CD4-positive, alpha-beta T cell treated with Interleukin-17A for 1 hour (primary cell): Measurements from ENCODE around the gene AFF2.
"Not testable (repeated sequence)": the region's sequence is repeated elsewhere in the genome, so short reads cannot be mapped to it uniquely, and the experiment has no call there.

ENCODE experiments used
- DNase-seq: peaks from one replicate; pipeline ENCODE4 v3.0.0-alpha.2; 2020

The AFF2 gene

DNA sequence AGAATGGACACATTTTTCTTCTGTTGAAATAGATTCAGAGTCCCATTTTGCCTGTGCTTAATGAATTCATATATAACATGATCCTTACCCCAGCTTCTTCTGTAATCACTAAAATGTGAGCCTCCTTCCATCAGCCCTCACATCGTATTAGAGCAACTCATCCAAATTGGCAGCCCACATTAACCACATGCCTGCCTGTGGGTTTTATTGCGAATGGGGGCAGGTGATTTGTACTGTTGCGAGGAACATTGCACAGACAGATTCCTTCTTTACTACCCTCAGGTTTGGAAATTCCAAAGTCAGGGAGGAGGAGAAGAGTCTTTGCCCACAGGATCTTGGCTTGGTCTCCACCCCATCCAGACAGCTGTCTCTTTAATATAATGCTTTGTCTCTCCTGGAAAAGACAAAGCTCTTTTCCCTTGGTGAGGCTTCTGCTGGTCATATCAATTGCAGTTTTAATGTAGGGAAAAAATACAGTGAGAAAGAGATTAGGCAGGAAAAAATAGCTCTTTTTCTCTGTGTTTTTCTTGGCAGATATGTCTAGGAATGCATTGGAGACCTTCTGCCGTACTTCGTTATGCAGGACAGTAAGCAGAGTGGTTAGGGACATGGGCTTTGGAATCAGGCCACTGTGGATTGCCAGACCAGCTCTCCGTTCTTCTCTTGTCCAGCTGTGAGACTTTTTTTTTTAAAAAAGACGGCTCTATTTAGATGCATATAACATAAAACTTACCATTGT is 371.2 kb downstream of the AFF2 start:
- DNase-seq: no peak

DNA sequence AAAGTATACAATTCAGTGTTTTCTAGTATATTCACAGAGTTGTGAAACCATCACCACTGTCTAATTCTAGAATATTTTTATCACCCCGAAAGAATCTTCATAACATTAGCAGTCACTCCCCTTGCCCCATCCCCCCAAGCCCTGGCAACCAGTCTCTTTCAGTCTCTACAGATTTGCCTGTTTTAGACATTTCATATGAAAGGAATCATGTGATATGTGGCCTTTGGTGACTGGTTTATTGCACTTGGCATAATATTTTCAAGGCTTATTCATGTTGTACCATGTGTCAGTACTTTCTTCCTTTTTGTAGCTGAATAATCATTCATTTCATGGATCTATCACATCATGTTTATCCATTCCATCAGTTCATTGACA is 371.7 kb downstream of the AFF2 start:
- no peak for DNase-seq

DNA sequence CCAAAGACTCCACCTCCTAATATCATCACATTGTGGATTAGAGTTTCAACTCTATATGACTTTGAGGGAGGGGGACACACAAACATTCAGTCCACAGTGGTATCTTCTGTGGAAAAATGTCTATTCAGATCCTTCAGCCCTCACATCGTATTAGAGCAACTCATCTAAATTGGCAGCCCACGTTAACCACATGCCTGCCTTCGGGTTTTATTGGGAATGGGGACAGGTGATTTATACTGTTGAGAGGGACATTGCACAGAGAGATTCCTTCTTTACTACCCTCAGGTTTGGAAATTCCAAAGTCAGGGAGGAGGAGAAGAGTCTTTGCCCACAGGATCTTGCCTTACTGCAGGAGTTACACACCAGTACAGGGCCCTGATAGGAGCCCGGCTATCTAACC is 372.5 kb downstream of the AFF2 start:
- no peak for DNase-seq

DNA sequence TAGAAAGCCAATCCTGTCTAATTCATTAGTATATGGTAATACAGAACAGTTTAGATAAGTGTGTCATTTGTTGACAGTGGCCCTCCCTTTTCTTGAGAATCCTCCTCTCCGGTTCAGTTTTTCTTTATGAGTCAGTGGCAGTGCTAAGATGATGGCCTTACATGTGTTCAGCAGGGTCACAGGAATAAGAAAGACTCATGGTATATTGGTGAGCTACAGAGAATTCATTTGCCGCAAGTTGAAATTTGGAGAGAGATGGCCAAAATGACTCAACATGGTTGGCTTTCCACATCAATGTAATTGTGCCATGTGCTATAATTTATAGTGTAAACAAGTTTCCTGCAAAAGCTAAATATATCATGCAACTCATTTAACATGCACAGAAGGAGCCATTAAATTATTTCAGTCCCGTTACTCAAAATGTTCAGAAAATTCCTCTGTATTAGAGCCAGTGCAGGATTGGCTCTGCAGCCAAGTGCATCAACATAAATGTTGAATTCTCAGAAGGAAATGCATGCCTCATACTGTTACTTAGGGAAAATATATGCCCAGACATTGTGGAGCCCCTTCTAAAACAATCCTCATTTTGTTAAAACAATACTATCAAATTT is 374.3 kb downstream of the AFF2 start:
- DNase-seq: no peak

DNA sequence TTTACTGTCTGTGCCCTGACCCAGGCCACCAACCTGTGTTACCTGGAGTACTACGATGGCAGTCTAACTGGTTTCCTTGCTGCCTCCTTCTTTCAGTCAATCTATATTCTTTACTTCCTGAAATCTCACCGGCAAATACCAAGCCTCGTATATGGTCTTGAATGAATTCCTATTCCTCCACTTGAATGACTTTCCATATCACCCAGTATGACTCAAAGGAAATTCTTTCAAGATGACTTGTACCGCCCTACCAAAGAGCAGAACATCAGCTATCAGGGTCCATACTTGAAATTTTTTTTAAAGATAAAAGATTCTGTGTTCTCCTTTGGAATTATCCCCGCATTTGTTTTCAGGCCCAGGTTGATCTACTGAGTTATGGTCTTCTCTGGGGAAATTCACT is 378.0 kb downstream of the AFF2 start:
- DNase-seq: no peak

DNA sequence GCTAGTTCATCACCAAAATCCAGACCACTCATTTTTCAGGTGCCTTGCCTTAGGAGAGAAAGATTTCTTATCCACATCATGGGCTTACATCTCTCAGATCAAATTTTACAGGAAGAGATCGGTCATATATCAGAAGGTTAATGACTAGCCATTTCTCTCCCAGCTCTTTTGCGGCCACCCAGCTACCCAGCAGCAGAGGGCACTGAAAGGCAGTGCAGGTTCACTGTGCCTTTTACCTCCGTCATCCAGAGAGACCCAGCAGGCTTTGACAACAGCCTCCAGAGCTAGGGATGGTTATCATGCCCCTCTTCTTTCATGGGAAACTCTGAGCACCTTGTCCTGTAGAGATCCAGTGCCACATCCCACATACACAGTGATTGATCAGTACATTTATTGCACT is 384.8 kb downstream of the AFF2 start:
- no peak for DNase-seq

DNA sequence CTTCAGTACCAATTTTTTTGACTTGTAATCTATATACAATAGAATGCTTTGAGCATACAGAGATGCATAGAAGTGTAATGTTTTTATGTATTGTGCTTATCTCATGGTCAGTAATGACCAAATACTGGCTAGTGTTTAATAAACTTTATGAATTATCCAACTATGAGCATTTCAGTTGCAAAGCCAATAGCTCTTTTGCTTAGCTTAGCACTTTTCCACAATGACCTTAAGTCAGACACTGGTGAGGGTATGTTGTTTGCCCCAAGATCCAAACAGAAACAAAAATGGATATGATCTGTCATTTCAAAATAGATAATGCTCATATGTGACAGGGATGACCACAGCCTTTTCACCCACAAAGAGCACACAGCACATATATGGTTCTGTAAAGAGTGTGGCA is 393.0 kb downstream of the AFF2 start:
- DNase-seq: no peak

DNA sequence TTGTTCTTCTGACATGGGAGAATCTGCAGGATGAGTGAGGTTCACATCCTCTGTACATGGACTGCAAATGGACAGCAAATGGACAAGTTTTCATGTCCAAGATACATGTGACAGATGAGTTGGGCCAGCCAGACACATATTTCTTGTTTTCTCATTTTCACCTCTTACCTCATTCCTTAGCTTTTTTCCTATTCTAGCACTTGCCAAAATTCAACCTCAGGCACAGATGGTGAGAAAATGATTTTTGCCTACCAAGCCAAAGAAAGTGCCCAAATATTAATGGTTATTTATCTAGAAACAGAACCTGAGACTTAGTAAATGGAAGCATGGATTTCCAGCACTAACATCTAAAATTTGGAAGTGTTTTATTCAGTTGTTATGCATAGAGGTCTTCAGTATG is 402.2 kb downstream of the AFF2 start:
- DNase-seq: no peak

DNA sequence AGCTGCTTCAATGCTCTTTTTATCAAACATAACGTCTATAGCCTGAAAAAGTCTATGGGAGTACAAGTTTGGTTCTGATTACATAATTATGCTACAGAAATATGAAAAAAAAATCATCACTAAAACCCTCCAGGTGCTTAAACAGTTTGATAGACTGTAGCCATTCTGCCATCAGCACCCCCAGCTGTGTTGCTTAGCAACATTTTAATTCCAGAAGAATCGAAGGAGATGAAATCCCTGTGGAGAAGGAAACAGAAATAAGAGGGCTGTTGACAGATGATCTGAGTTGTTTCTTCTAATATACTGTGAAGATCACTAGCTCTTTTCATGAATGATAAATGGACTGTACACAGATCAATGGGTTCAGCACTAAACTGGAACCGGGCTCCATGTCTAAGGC is 402.8 kb downstream of the AFF2 start:
- no peak for DNase-seq

DNA sequence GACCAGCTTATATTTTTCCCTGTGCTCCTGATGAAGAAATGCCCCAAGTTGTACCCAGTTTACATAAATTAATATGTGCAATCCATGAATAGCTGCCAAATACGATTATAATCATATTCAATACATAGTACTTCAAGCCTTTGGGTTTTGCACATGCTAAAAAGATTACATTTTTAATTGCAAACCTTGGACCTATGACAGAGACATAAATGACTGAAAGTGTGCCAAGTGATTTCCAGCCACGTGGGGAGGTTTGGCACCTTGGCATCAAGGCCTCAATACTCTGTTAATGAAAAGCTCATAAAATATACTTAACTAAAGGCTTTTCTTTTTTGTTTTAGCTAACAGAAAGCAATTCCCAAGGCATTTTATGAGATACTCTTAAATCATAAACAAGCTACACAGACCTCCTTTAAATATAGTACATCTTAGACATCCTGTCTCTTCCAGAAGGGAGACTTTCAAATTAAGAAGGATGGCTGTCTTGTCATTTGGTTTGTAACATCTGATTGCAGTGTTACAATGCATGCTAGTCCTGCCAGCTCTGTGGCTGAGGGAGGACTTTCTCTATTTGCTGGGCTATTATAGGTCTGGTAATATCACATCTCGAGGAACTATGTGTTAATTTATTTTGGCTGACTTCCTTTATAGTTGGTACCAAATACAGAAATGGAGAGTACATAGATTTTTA is 404.1 kb downstream of the AFF2 start:
- DNase-seq: no peak

DNA sequence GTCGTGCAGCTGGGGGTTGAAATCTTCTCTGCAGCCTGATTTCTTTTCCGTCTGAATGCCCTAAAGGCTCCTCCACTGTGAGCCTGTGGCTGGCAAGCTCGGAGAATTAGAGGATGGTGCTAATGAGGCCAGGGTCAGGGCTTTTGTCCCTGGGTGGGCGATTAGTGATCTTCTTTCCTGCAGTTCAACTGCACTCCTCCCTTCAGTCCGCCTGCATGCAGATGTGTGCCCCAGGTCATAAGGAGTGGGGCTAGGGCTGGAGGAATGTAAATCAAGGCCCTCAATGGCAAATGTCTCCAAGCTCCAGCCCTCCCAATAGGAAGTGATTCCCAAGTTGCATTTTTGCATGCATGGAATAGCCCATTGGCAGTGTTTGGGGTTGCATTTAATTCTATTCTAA is 405.0 kb downstream of the AFF2 start:
- no peak for DNase-seq

DNA sequence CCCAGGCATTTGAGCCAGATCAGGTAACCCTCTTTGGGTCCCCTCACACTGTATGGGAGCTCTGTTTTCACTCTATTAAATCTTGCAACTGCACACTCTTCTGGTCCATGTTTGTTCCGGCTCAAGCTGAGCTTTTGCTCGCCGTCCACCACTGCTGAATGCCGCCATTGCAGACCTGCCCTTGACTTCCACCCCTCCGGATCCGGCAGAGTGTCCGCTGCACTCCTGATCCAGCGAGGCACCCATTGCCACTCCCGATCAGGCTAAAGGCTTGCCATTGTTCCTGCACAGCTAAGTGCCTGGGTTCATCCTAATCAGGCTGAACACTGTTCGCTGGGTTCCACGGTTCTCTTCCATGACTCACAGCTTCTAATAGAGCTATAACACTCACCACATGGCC is 406.2 kb downstream of the AFF2 start:
- not testable (repeated sequence) for DNase-seq

DNA sequence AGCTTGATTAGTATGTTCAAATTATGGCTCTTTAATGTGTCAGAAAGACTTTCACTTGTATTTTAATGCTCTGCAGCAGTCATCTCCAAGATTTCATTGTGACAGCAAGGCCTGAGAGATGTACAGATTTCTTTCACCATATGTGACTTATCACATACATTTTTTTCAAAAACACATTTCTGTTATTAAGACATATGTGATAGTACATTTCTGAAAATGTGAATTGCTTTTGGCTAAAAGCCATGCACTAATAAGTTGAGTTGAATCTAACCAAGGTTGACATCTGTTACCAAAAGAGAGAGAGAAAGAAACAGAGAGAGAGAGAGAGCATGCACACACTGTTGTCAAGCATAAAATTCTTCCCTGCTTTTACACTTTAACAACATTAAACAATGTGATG is 409.3 kb downstream of the AFF2 start:
- no peak for DNase-seq

DNA sequence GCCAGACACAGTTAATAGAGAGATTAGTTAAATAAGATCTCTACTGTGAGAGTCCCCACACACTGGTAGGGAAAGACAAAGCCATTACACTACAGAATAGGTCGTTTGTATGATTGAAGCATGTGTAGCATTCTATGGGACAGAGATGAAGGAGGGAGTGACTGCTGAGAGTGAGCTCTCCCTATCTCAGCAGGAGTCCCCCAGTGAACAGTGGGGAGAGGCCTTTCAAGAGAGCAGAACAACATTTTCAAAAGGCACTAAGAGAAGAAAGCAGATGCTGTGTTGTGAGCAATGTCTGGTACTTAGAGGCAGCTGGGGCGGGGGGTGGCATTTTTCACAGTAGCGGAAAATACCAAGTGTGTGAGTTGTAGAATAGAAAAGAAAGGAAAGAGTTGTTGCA is 413.6 kb downstream of the AFF2 start:
- DNase-seq: no peak

DNA sequence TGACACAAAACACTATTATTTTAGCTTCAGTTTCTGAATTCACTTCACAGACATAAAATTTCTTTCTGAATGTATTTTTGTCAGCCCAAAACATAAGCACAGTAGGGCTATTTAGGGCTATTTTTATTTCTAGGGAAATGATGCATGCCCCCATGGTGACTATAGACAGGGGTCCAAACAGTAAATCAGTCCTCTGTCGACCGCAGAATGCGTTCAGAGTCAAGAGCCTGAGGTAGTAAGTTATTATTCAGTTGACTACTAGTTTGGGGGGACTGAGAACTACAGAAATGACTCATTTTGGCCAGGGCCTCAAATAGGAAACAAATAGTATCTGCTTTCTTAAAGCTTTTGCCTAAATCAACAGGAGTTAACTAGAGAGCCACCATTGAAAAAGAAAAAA is 414.4 kb downstream of the AFF2 start:
- DNase-seq: no peak

DNA sequence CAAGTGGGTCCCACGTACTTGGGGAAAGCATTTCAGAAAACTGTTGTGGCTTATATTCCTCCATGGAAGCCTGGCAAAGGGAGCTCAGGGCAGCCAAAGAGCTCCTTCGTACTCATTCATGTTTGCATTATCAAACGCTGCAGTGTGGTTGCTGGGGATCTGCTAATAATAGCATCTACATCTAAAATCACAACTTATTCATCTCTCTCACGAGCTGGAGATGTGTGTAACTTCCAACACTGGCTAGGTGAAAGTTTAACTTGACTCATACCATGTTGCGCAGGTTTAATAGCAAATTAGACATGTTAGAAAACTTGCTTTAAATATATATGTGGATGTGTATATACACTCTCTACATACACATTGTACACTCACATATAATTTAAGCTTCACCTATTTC is 415.1 kb downstream of the AFF2 start:
- DNase-seq: no peak

DNA sequence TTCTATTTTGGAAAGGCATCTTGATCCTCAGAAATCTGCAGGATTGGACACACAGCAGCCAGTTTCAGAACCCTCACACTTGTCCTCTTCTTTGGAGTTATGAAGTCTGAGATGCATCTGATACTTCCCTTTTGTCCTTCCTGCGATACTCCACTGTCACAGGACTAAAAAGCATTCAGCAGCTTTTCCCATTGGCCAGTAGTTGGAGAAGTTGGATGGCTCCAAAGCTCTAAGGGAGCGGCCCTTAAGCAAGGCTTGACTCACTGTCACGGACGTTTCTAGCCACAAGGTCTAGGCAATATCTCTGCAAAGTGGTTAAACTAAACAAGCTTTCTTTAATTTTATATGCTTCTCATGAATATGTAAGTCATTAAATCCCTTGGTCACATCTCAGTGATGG is 417.0 kb downstream of the AFF2 start:
- DNase-seq: no peak

DNA sequence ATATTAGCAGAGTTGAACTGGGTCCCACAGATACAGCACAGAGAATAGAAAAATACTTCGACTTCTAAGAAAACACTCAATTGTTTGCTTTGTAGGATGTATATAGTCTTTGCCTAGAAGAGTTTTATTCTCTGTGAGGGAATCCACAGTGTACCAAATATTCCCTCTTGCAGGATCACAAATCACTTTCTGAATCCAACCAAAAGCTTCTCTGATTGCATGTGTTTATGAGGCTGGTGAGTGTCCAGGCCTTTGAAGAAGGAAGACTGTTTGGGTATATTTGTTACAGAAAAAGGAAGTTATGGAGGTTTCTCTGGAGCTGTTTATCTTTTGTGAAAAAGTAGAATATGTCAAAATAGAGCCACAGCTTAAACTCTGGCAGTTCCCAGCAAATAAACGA is 423.2 kb downstream of the AFF2 start:
- DNase-seq: no peak

DNA sequence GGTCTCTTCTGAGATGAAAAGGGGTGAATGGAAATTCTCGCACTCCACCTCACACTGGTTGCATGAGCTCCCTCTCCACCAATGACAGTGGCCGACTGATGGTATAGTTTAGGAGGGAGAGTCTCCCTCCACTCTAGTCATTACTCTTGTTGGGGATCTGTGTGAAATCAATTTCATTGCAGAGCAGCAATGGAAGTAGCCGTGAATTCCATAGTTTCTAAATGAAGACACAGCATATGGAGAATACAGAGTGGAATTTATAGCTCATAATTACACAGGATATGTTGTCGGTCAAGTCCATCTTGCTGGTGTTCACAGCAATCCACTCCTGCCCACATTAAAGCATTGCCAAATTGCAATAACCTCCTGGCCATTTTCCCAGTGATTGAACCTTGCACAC is 426.0 kb downstream of the AFF2 start:
- DNase-seq: no peak

DNA sequence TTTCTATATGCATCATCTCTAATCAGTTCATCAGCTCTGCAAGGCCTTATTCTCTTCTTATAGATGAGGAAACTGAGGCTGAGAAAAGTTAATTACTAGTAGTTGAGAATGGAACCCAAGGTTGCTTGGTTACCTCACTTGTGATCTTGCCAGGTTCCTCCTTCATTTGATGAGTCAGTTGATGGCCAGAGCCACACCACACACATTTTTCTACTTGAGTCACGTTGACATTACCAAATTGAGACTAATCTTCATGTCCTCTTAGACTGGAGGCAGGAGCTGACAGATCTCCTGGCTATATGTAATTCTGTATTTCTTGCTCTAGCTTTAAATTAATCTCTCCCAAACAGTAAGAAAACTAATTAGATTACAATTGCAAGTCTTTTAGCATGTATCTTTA is 428.4 kb downstream of the AFF2 start:
- no peak for DNase-seq

DNA sequence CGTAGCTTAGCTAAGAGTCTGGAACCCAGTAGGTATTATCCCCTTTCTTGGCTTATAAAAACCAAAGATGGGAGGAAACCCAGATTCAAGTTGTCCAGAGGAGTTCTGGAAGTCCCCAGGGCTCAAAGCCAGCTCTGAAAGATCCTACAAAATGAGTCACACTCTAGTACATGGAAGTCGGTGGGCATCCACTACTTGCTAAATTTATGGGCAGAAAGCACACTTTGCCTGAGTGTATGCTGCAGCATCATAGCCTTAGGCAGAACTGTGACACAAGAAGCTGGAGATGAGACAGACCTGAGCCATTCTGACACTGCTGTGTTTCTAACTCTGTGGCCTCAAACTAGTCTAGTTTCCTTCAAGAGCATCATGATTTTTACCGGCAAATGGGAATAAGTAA is 429.3 kb downstream of the AFF2 start:
- no peak for DNase-seq

DNA sequence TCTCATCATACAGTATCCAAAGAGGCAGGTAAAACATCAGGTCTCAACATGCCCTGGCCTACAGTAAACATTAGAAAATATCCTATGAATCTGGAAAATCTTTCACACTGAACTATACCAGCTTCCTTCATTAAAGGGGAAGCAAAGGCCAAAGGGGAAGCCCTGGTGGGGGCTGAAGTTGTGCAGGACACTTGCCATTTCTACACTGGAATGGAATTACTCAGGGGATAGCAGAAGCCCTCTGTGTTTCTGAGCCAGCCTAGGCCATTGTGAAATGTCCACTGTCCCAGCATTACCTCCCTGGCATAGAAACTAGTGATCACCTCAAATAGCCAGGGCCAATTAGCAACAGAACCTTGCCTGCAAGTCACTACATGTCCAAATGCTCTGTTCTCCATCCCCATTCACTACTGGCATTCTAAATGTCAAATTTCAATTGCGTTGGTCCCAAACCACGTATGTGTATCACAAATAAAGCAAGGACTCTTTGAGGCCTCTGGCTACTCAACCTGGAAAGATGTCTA is 429.9 kb downstream of the AFF2 start:
- DNase-seq: no peak

DNA sequence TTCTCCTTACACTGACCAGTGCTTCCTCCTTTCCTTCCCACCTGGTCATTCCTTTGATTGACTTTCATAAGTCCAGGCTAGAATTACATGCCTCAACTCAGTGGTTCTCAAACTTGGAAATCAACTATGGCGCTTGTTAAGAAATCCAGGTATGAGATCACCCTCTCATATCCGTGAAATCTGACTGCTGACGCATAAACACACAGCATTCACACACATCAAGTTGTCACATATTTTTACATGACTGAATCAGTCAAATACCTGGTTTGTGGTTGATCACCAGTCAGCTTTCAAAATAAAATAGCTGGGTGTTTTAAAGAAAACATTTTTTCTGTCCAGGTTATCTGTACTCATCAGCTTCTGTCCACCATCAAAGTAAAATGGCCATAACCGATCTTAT is 433.5 kb downstream of the AFF2 start:
- DNase-seq: no peak

DNA sequence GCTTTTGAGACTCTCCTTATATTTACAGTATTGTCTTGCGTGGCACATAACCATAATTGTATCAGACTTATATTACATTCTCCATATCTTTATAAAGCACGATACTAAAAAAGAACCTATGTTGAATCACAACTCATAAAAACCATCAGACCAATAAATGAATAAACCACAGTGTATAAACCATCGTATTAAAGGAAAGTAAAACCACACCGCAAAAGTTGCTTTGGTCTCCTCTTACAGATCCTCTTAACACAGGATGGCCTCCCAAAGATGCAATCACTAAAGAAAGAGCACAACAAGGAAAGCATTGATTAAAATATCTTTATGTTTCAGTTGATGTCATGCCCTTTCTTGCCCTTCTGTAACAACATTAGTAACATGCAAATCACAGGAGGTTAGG is 437.9 kb downstream of the AFF2 start:
- no peak for DNase-seq
